ENCODE data around the gene ZBTB45.

DNA sequence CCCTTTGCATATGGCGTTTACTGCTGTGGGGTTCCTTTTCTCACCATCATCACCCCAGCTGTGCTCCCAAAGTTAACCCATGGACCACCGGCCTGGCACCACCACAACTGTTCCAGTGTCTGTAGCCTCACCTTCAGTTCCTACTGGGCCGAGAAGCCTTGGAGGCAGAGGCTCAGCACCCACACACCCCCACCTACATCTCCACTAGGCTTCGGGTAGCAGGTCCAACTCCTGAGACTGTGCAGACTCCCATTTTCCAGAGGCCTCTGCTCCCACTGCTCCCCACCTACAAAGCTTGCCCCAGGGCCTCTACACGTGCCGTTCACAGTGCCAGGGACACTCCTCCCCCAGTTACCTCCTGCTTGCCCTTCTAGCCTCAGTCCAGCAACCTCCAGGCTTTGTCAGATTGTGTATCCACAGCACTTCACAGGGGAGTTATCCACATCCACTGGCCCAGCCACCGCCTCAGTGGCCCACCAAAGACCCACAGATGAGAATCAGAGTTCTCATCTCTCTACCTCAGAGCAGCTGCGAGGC, 21.9 kb downstream of the ZBTB45 start:
- TF ChIP-seq, protein P1, sequence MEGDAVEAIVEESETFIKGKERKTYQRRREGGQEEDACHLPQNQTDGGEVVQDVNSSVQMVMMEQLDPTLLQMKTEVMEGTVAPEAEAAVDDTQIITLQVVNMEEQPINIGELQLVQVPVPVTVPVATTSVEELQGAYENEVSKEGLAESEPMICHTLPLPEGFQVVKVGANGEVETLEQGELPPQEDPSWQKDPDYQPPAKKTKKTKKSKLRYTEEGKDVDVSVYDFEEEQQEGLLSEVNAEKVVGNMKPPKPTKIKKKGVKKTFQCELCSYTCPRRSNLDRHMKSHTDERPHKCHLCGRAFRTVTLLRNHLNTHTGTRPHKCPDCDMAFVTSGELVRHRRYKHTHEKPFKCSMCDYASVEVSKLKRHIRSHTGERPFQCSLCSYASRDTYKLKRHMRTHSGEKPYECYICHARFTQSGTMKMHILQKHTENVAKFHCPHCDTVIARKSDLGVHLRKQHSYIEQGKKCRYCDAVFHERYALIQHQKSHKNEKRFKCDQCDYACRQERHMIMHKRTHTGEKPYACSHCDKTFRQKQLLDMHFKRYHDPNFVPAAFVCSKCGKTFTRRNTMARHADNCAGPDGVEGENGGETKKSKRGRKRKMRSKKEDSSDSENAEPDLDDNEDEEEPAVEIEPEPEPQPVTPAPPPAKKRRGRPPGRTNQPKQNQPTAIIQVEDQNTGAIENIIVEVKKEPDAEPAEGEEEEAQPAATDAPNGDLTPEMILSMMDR (IDR thresholded peaks at IDR 0.05), result no peak
- no peak for TF ChIP-seq POLR2A (IDR thresholded peaks at IDR 0.05)
